ENCODE measurements around the gene ANXA6.

Gene ANXA6

DNA sequence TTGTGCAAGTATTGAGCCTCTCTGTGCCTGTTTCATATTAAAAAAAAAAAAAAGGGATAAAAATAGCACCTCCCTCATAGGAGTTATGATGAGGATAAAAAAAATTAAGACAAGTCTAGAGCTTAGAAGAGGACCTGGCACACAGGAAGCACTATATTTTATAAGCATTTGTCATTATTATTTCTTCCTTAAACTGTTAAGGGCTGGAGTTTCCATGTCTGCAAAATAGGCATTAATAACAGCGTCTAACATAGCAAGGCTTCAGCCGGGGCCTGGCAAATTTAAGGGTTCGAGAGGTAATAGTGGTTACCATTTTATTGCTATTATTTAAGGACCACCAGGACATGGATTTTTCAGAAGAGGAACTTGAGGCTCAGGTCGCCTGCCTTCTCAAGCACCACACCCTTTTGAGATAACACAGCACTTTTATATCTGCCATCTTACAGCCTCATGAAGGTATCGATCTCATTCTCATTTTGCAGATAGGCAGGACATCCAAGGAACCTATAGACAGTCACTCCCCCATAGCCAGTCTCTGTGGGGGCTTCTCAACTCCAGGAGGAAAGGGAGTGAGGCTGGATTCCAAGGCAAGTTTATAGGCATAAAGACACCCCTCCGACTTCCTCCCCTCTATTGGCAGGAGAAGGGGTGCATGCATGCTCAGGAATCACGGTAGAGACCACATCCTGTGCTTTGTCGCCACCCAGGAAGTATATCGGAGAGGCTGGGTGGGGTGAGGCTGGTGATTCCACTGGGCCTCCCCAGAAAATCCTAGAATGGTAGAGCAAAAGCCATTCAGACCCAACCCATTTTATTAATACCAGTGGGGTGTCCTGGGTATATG, 2.4 kb downstream of the ANXA6 start:
- FAIRE-seq: peak; percentile 92

DNA sequence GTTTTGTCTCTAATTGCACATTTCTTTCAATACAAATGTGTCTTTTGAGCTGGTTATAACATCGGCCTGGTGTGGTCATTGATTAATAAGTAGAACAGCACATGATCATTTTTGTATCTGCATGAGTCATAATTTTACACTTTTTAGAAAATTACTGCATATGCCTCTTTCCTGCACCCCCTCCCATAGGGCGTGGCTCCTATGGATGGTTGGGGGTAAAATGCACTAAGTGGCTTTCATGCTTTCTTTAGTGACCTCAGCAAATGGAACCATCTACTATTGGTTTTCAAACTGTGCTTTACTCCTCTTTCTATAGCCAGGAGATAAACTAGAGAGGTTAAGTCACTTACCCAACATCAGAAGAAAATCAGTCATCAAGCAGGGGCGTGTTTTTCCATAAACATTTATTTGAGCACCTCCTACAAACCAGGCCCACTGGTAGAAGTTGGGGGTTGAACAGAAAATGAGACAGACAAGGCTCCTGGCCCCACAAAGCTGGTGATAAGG, 3.8 kb downstream of the ANXA6 start:
- FAIRE-seq: peak; percentile 80

More for the DNA sequence above, 2.4 kb downstream of the ANXA6 start:
- no peak for DNase-seq (ENCODE audit: extremely low spot score, insufficient read length, low read depth)

DNA sequence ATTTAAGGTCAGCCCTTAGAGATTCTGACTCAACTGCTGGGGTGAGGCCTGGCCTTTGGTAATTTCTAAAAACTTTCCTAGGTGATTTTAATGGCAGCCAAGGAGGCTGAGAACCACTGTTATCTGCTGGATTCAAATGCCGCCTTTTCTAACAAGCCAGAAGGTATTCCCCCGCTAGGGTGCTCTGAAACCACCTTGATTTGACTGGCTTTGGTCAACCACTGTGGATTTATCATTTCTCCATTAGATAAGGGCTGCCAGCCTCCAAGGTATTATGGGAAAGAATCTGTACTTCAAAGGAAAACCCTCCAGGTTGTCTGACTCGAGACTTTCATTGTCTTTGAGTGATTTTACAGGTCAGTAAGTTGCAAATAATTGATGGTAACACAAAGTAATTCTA, 4.3 kb downstream of the ANXA6 start:
- FAIRE-seq (peak; percentile 31), DNase-seq (ENCODE audit: extremely low spot score, insufficient read length, low read depth) (no peak)

More for the DNA sequence above, 3.8 kb downstream of the ANXA6 start:
- DNase-seq (ENCODE audit: extremely low spot score, insufficient read length, low read depth): no peak

DNA sequence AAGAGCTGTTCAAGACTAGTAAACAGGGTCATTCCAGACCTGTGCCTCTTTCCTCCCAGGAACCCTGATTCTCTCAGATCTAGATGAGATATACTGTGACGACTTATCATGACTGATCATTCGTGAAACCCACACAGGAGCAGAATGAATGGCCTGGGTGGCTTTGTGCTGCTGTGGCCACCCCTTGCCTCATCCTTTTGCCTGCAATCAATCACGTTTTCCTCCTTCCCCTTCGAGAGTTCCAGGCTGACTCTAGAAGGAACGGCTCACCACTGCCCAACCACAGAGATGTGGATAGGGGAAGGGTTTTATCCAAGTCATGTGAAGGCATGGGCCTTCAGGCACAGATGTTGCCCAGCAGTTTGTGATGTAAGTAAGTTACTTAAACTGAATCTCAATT, 5.8 kb downstream of the ANXA6 start:
- FAIRE-seq: peak; percentile 86

DNA sequence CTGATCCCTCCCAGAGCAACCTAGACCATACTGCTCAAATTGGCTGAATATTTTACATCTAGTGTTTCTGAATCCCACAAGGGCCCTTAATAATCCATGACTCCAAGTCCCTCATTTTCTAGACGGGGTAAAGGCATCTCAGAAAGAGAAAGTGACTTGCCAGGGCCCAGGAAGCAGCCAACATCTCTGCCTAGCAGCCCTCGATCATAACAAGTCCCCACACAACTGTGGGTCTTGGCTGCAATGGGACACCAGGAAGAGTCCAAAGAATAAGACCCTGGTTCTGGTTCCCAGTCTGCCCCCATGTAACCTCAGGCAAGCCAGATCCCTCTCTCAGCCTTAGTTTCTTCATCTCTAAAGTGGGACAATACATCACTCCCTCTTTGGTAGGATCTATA, 6.3 kb downstream of the ANXA6 start:
- FAIRE-seq: no peak

More for the DNA sequence above, 5.8 kb downstream of the ANXA6 start:
- no peak for DNase-seq (ENCODE audit: extremely low spot score, insufficient read length, low read depth)

DNA sequence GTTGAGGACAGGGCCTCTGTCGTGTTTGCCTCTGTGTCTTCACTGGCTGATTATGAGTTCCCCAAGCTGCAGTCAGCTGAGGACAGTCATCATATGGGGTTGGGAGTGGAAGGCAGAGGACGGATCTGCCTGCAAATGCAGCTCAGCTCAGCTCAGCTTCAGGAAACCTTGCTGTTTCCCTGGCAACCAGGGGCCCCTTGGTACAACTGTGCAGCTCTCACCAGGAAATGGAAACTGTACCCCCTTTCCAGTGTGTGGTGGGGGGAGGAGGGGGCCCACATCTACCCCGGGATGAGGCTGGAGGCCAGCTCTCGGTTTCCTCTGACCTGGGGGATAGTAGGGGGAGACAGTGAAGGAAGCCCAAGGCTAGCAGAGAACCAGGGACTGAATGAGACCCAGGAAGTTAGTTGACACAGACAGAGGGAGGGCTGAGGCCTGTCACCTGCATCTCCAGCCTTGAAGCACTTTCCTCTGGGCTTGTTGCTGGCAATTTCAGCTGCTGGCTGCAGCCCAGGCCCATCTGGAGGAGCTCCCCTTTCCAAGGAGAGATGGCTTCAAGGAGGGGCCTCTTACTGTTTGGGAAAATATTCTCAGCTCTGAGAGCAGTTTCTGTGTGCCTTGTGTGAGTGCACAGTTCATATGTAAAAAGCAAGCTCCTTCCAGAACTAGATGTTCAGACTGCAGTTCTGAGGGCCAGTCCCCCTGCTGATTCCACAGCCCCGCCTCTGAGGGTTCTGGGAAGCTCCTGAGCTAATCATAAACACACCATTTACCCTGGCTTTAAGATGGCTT, 6.9 kb downstream of the ANXA6 start:
- peak; percentile 92 for FAIRE-seq
- DNase-seq (ENCODE audit: extremely low spot score, insufficient read length, low read depth): no peak

More for the DNA sequence above, 6.3 kb downstream of the ANXA6 start:
- no peak for DNase-seq (ENCODE audit: extremely low spot score, insufficient read length, low read depth)

DNA sequence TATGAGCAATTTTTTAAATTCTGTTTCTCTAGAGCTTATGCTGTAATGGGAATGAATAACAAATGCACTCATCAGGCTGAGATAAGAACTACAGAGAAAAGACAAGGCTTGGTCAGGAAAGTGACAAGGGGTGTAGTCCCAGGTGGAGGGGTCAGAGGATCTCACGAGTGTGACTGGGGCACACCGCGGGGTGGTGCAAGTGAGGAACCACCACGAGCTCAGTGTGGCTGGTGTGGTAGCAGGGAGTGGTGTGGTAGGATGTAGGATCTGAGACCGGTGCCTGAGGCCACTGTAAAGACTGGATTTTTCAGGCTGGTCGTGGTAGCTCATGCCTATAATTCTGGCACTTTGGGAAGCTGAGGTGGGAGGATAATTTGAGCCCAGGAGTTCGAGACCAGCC, 9.0 kb downstream of the ANXA6 start:
- FAIRE-seq: no peak
- DNase-seq (ENCODE audit: extremely low spot score, insufficient read length, low read depth): no peak

DNA sequence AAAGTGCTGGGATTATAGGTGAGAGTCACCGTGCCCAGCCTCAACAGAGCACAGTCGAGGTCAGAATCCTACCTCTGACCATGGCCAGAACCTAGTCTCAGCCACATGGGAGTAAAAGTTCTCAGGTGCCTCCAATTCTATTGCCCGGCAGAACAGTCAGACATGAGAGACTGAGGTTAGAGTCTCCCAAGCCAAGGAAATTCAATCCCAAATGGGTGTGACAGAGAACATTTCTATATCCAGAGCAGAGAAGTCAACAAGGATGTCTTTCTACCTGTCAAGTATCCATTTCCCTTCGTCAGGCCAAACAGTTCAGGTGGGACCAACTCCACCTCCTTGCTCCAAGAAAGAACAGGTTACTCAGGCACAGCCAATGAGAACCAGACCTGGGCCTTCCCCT, 10.5 kb downstream of the ANXA6 start:
- no peak for DNase-seq (ENCODE audit: extremely low spot score, insufficient read length, low read depth)
- no peak for FAIRE-seq

DNA sequence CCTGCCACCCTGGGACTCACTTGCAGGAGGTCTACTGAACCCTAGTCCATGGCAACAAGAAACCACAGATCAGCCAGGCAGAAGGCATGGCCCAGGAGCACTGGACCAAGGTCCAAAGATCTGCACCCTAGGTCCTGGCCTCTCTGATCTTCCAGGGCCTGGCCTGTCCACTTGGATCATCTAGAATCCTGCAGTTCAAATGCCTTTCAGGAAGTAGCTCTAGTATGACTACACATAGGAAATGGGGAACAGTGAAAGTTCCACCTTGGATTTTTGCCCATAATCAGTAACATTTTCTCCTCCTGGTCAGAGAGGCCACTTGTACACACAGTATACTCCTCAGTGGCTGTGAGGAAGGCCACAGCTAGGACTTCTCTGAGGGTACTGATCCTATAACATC, 11.5 kb downstream of the ANXA6 start:
- DNase-seq (ENCODE audit: extremely low spot score, insufficient read length, low read depth) (no peak), FAIRE-seq (no peak)

DNA sequence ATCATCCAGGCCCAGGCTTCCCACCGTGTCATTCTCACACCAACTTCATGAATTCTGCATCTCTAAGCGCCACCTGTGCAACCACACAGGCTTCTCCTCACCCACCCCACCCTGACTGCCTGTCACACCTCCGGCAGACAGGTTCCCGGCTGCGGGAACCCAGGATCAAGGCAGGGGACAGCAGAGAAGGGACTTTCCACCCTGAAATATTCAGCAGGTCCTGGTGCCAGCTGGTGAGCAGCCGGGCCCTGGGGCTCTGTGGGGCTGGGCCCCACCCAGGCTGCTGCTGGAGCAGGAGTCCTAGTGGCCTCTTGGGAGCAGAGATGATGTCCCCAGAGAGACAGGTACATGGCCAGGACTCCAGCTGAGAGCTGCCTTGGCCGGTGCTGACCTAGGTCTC, 12.7 kb downstream of the ANXA6 start:
- DNase-seq (ENCODE audit: extremely low spot score, insufficient read length, low read depth) (no peak), FAIRE-seq (no peak)

DNA sequence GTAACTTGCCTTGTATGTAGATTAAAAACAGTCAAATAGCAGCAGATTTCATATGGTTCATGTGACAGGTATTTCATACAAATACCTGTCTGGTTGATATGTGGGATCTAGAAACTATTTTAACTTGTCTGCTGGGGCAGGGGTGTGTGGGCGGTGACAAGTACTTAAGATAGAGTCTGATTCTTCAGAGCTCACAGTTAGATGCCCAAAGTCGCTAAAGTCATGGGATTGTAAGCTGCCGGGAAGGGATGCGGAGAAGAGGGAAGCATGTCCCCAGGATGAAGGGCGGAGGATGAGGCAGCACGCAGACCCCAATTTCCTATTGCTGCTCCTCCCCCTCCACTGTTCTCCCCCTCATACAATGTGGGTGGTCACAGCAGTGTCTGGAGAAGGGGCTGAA, 13.3 kb downstream of the ANXA6 start:
- FAIRE-seq (no peak), DNase-seq (ENCODE audit: extremely low spot score, insufficient read length, low read depth) (no peak)

DNA sequence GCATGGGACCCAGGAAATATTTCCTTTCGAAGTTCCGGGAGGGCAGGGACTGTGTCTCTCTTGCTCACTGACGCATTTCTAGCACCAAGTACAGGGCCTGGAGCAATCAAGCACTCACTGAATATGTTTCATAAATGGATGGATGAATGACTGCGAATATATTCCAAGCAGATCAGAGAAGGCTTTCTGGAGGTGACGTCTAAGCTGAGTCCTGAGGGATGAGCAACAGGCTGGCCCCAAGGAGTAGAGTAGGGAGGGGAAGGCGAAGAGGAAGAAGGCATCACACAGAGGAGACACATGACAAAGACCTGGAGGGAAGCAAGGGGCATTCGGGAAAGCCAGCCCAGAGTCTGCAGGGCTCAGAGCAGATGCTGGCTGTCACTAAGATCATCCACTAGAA, 13.9 kb downstream of the ANXA6 start:
- no peak for FAIRE-seq
- no peak for DNase-seq (ENCODE audit: extremely low spot score, insufficient read length, low read depth)

DNA sequence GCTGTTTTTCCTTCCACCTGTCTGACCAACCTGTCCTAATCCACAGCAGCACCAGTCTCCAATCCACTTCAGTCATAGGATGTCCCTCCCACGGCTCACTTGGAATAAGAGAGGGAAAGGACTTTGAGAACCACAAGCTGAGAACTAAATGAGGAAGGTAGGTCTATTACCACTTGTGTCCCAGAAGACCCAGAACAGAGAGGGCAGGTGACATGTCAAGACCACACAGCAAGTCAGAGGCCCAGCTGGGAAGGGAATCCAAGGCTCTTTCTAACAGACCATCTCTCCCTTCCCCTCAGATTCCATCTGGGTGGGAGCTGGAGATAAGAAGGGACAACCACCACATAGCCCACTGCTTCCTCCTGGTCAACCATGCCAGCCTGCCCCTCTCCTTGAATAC, 14.6 kb downstream of the ANXA6 start:
- DNase-seq (ENCODE audit: extremely low spot score, insufficient read length, low read depth) (no peak), FAIRE-seq (no peak)

DNA sequence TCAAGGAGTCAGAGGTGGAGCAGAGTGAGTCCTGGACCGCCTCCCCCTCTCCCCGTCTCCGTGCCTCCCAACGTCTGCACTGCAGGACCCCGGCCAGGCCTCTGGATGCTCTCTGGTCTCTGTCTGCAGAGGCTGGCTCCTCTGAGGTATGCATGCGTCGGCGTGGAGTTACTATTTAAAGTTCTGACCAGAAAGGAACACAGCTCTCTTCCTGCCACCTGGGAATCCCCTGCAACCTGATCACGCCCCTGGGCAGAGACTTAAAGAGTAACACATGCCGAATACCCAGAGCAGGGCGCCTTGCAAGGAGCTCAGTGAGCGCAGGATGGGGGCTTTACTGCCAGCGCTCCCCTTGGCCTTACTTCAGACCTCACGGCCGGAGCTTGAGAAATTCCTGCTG, 16.0 kb downstream of the ANXA6 start:
- FAIRE-seq: peak; percentile 96

DNA sequence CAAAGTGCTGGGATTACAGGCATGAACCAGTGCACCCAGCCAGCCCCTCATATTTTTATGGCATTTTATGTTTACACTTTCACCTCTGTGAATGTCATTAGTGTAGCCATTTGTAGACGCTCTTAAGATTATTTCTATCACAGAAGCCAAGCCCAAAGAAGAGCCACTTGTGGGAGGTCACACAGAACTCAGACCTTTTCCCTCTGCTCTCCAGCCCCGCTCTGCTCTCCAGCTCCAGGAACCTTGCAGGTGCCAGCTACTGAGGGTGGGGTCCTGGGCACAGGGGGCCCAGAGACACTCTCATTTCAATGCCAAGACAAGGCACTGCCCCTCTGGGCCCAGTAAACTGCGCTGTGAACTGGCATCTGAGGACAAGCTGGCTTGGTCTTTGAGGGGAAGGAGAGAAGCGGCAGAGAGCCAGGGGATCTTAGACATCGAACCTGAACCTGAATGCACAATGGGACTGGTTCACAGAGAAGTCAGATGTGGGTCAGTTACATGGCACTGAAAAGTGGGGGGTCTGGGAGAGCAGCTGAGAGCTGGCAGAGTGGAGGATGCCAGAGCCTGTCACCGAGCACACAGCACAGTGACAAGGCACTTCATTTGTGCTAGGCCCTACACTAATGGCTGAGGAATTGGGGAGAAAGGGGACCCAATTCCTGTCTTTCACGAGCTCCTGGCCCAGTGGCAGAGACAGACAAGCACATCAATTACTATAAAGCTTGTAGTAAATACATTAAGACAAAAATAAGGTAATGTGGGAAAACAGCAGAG, 16.7 kb downstream of the ANXA6 start:
- no peak for DNase-seq (ENCODE audit: extremely low spot score, insufficient read length, low read depth)

More for the DNA sequence above, 16.0 kb downstream of the ANXA6 start:
- DNase-seq (ENCODE audit: extremely low spot score, insufficient read length, low read depth): peak; percentile 67

DNA sequence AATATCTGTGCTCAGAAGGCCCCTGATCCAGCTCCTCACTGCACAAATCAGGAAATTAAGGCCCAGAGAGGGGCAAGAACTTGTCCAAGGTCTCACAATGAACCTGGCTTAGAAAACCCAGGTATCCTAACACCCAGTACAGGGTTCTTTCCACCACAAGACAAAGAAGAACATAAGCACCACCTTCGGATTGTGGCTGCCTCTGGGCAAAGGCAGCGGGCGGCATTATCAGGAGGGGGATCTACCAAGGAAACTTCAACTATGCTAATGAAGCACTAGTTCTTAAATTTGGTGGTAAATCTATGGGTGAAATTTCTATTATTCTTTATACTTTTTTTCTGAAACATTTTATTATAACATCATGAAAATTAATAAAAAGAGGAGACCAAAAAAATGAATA, 17.9 kb downstream of the ANXA6 start:
- DNase-seq (ENCODE audit: extremely low spot score, insufficient read length, low read depth) (no peak), FAIRE-seq (no peak)

More for the DNA sequence above, 16.7 kb downstream of the ANXA6 start:
- peak; percentile 18 for FAIRE-seq

DNA sequence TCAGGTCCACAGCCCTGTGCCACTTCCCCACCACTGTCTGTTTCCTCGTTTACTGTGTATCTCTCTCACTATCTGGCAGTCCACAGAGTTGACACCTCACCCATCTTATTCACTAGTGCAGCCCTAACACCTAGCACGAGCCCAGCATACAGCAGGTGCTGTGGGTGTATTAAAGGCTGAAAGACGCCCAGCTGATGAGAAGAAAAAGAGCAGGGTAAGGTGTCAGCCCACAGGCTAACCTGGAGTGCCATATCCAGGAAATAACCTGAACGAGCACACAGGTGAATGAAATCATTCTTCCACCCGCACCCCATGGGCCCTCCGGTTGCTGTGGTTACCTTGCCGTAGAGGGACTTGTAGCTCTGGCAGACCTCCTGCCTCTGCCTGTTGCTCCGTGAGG, 18.6 kb downstream of the ANXA6 start:
- FAIRE-seq (no peak), DNase-seq (ENCODE audit: extremely low spot score, insufficient read length, low read depth) (no peak)

DNA sequence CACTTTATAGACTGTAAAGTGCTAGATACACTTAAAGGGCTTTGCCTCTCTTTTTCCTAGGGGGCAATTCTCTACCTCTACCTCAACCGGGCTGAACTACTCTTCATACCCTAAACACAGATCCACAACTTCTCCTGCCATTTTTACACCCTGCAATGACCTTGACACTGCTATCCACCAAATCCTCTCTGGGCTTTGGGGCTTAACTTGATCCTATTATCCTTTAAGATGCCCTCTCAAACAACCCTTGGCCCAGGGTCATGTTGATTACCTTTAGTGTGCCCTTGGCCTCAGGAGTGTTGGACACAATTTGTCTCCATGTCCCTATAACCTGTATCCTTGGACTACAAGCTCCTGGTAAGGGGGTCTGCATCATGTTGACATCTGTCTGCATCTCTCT, 19.5 kb downstream of the ANXA6 start:
- FAIRE-seq (no peak), DNase-seq (ENCODE audit: extremely low spot score, insufficient read length, low read depth) (no peak)

DNA sequence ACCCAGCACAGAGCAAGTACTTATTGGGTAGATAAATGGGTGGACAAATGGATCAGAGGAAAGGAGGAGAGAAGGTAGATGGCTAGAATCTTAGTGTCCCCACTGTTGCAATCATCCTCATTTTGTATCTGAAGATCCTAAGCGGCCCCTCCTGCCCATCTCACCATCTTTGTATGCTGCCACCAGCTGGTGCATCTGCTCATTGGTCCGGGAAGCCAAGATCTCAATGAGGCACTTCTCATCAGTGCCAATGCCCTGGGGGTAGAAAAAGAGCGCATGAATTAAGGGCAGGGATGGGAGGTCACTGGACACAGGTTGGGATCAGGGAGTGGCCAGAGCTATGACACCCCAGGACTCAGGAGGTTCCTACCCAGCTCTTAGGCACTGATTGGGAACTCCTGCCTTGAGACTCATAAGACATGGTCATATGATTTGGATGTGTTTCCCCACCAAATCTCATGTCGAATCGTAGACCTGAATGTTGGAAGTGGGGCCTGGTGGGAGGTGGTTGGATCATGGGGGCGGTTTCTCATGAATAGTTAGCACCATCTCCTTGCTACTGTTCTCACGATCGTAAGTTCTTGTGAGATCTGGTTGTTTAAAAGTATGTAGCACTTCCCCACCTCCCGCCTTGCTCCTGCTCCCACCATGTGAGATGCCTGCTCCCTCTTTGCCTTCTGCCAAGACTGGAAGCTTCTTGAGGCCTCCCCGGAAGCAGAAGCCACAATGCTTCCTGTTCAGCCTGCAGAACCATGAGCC, 20.3 kb downstream of the ANXA6 start:
- FAIRE-seq (peak; percentile 12), DNase-seq (ENCODE audit: extremely low spot score, insufficient read length, low read depth) (no peak)

DNA sequence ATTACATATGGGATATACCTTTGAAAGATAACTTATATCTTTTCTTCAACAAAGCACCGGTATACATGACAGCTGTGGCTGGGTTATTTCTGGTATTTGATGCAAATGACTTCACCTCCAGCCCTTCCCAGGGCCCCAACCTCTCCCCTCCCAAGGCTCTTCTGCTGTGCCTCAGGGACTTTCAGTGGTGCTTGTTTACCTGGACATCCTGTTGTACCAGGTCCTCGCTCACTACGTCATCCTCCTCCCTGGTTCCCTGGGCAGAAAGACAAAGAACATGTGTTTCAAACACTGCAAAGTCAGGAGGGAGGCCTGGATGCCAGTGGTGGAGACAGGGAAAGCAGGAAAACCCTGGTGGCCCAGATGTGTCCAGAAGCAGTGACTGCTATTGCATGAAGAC, 23.4 kb downstream of the ANXA6 start:
- DNase-seq (ENCODE audit: extremely low spot score, insufficient read length, low read depth): no peak
- FAIRE-seq: peak; percentile 86
